HUES64 (cell line): ENCODE results near the gene SUMO3.

Experiments
- H3K27ac ChIP-seq: 2 replicates; pipeline ENCODE4 v1.7.0; 2013; ENCODE audit warnings: low read depth, low read length, inconsistent platforms
- H3K27me3 ChIP-seq: 2 replicates; pipeline ENCODE4 v1.6.1; 2013; ENCODE audit warnings: mild to moderate bottlenecking, low read length; ENCODE audit not compliant: insufficient read depth
- H3K36me3 ChIP-seq: 2 replicates; pipeline ENCODE4 v1.6.1; 2013; ENCODE audit warnings: mild to moderate bottlenecking, low read length; ENCODE audit not compliant: insufficient read depth
- H3K4me1 ChIP-seq: 2 replicates; pipeline ENCODE4 v1.6.1; 2013; ENCODE audit warnings: mild to moderate bottlenecking, low read length, moderate library complexity; ENCODE audit not compliant: insufficient read depth
- H3K4me3 ChIP-seq: 2 replicates; pipeline ENCODE4 v1.5.1; 2013; ENCODE audit warnings: mild to moderate bottlenecking, low read length, moderate library complexity
- H3K9ac ChIP-seq: 2 replicates; pipeline ENCODE4 v1.6.1; 2013; ENCODE audit warnings: mild to moderate bottlenecking, low read depth, low read length
- H3K9me3 ChIP-seq: 2 replicates; pipeline ENCODE4 v1.6.1; 2013; ENCODE audit warnings: low read depth, low read length; ENCODE audit not compliant: insufficient read depth
- WGBS: fragments of 150-250, 120-280 bp; methylation state at CpG from one replicate; pipeline ENCODE4 v1.1.7; 2013; ENCODE audit warnings: missing lambda C conversion rate; 5-methylcytosine and 5-hydroxymethylcytosine counted together

Gene SUMO3

DNA sequence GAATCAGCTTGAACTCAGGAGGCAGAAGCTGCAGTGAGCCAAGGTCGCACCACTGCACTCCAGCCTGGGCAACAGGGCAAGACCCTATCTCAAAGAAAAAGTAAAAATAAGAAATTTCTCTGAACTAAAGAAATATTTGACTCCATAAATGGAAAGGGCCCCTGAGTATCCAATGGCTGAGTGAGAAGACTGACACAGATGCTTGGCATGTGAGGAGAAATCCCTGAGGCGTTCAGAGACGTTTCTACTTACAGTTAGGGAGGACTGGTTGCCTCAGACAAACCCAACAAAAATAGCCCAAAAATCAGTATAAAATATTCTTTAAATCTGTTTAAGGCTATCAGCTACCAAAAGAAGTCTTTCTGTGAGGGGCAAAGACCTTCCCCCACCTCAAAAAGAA lies 3.0 kb upstream of the SUMO3 start:
- Histone ChIP-seq H3K27me3 (peaks cover 5% of the 10 kb centered on the region; the same call in 1 of the 2 replicates), H3K9ac (no peak overlapping the region), H3K4me1 (no peaks in the 10 kb centered on the region), H3K27ac (no peak overlapping the region), H3K36me3 (no peaks in the 10 kb centered on the region), H3K9me3 (peaks cover 35% of the 10 kb centered on the region), H3K4me3 (no peak overlapping the region)
- WGBS = 92% methylated on average over 3 of the region's 3 CpGs

DNA sequence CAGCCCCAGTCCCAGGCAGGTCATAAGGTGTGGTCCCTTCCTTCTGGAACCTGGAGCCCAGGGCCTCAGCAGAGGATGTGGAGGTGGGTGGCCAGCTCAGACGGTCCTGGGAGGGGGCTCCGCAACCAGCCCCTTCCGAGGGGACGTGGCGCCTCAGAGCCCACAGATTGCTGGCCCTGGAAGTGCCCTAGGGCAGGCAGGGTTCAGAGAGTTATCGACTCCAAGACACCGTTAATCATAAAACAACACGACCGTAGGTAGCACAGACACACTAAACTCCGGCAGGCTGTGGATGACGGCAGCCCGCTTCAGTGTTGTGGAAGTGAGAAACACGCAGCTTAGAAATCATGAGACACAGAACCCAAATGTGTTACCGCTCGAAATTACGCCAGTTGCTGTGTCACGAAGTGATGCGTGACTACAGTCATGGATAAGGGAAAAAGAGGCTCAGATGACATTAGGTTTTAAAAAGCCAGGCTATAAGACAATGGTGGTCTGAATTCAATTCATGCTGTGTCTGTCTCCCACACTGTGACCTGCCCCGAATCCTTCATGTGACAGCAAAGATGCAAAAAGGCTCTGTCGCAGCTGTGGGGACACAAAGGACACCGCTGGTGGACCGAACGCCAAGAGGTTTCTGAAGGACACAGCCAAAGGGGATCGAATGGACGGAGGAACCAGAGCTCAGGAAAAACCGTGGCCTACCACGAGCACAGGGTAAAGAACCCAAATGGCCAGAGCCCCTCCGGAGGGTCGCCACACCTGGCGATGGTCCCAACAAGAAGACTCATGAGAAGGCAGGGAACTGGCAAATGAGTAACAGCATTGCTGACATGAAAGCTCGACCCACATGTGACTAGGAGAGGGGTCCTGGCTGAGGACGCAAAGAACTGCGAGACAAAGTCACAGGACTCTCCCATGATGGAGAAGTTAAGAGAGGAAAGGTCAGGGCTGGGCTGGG lies 1.7 kb upstream of the SUMO3 start:
- no peak overlapping the region for H3K27ac ChIP-seq
- 95% methylated on average over 33 of the region's 33 CpGs for WGBS

DNA sequence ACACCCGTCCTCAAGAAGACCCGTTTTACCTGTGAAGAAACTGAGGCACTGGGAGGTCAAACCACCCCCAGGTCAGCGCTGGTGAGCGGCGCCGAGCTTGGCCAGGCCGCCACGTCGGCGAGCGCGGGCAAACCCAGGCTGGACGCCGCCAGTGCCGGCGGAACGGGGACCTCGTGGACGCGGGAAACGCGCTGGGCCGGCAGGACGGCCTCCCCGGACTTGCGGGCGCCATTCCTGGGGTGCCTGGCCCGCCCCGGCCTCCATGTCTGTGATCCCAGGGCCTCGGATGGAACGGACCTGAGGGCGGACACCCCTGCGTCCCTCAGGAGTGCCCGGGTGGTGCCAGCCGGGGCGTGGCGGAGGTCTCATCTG lies 764 bp upstream of the SUMO3 start:
- Histone ChIP-seq H3K9me3 (peaks cover 32% of the 10 kb centered on the region), H3K36me3 (peaks cover 4% of the 10 kb centered on the region; the same call in 1 of the 2 replicates), H3K9ac (peak overlapping the region; percentile 92; the same call in 1 of the 2 replicates), H3K27ac (no peak overlapping the region), H3K4me1 (0 out of 2 replicates have a peak, but pooled peaks cover 6% of the 10 kb centered on the region), H3K27me3 (peaks cover 5% of the 10 kb centered on the region; the same call in 1 of the 2 replicates), H3K4me3 (peak overlapping the region; percentile 90)
- 80% methylated on average over 37 of the region's 37 CpGs for WGBS

More for the DNA sequence above, 1.7 kb upstream of the SUMO3 start:
- no peak overlapping the region for H3K4me3 ChIP-seq
- no peak overlapping the region for H3K9ac ChIP-seq
- H3K4me1 ChIP-seq = 0 out of 2 replicates have a peak, but pooled peaks cover 6% of the 10 kb centered on the region
- peaks cover 5% of the 10 kb centered on the region; the same call in 1 of the 2 replicates for H3K27me3 ChIP-seq
- H3K36me3 ChIP-seq = no peaks in the 10 kb centered on the region
- H3K9me3 ChIP-seq = peaks cover 35% of the 10 kb centered on the region

DNA sequence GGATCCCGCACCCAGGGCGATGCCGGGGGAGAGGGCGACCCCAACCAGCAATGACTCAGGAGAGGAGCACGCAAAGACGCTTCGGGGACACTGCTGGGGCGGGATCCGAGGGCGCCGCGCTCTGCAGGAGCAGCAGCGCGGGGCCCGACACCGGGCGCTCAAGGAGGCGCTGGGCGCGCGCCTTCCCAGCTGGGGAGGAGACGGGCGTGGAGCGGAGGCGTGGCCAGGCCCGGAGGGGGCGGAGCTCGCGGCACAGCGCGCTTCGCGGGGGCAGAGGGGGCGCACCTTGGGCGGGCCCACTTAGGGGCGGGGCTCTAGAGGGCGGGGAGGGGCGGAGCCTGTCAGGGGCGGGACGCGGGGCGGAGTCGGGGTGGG lies 369 bp downstream of the SUMO3 start:
- Histone ChIP-seq H3K27ac (peak overlapping the region; percentile 88; the same call in 1 of the 2 replicates), H3K9me3 (peaks cover 20% of the 10 kb centered on the region), H3K4me3 (peak overlapping the region; percentile 90), H3K27me3 (peaks cover 5% of the 10 kb centered on the region; the same call in 1 of the 2 replicates), H3K9ac (peak overlapping the region; percentile 92), H3K36me3 (peaks cover 15% of the 10 kb centered on the region; the same call in 1 of the 2 replicates), H3K4me1 (0 out of 2 replicates have a peak, but pooled peaks cover 6% of the 10 kb centered on the region)
- WGBS = 2% methylated on average over 34 of the region's 43 CpGs

DNA sequence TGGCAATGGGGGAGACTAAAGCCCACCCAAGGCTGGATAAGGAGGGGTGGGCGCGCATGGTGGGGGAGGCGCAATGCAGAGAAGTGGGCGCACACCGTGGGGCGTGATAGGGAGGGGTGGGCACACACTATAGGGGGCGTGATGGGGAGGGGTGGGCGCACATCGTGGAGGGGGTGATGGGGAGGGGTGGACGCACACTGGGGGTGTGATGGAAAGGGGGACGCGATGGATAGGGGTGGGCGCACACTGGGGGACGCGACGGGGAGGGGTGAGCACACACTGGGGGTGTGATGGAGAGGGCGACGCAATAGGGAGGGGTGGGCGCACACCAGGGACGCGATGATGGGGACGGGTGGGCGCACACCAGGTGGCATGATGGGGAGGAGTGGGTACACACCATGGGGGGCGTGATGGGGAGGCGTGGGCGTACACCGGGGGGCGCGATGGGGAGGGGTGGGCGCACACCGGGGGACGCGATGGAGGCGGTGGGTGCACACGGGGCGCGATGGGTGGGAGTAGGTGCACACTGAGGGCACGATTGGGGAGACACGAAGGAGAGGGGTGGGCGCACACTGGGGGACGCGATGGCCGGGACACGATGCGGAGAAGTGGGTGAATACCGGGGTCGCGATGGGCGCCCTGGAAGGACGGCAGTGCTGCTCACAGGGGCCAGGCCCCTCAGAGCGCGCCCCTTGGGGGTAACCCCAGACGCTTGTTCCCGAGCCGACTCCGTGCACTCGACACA lies 929 bp downstream of the SUMO3 start:
- Histone ChIP-seq H3K36me3 (peaks cover 19% of the 10 kb centered on the region; the same call in 1 of the 2 replicates), H3K27me3 (peaks cover 5% of the 10 kb centered on the region; the same call in 1 of the 2 replicates), H3K9me3 (peaks cover 15% of the 10 kb centered on the region), H3K27ac (no peak overlapping the region), H3K4me1 (0 out of 2 replicates have a peak, but pooled peaks cover 6% of the 10 kb centered on the region), H3K4me3 (peak overlapping the region; percentile 90), H3K9ac (peak overlapping the region; percentile 69)
- 60% methylated on average over 57 of the region's 57 CpGs for WGBS

DNA sequence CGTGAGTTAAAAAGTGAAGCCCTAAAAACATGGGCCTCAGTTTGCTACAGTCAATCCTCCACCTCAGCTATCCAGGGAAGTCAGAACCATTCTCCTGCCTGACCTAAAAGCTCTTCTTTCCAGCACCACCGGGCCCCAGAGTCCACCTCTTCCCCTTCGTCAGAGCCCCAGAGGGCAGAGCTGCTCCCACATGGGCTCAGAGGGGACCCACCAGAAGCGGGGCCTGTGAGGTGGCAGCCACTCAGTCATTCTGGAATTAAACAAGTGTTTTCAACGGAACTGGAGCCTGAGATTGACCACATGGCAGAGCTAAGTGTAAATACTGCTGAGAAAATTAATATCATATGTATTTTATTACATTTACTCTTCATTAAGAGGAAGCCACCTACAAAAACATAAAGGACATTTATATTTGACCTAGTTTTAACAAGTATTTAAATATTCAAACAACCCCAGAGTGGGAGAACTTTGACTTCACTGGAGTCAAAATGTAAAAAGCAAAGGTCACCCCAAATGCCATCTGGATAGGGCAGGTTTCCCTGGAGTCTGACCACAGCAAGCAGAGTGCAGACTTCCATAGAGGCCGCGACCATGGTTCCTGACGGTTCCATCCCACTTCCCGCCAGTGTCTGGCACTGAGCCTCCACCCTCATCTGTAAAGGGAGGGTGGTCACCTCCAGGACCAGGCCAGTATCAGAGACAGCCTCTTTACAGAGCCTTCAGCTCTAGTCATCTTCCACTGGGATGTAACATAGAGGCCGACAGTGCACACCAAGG lies 1.8 kb downstream of the SUMO3 start:
- Histone ChIP-seq H3K4me1 (0 out of 2 replicates have a peak, but pooled peaks cover 6% of the 10 kb centered on the region), H3K9ac (no peak overlapping the region), H3K36me3 (peaks cover 20% of the 10 kb centered on the region; the same call in 1 of the 2 replicates), H3K9me3 (peaks cover 13% of the 10 kb centered on the region; the same call in 1 of the 2 replicates), H3K27me3 (peaks cover 5% of the 10 kb centered on the region; the same call in 1 of the 2 replicates), H3K27ac (no peak overlapping the region), H3K4me3 (no peak overlapping the region)
- WGBS = 87% methylated on average over 10 of the region's 10 CpGs

DNA sequence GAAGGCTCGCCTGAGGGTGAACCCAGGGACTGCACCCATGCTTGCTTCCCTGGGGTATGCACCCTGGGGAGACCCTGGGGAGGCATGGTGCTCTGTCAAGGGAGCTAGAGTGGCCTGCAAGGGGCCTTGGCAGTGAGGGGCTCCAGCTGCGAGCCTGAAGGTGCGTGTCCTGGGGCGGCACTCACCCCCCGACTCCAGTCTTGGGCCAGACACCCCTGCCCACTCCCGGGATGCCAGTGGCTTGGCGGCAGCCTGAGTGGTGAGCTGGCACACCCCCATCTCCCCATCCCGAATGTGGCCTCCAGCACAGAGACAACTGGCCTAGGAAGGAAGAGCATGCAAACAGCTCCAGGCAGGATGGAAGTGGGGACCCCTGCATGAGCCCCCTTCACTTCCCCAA lies 2.6 kb downstream of the SUMO3 start:
- Histone ChIP-seq H3K9ac (no peak overlapping the region), H3K4me3 (no peak overlapping the region), H3K36me3 (peaks cover 27% of the 10 kb centered on the region; the same call in 1 of the 2 replicates), H3K27ac (no peak overlapping the region), H3K4me1 (0 out of 2 replicates have a peak, but pooled peaks cover 6% of the 10 kb centered on the region), H3K9me3 (peaks cover 13% of the 10 kb centered on the region; the same call in 1 of the 2 replicates), H3K27me3 (peaks cover 5% of the 10 kb centered on the region; the same call in 1 of the 2 replicates)
- WGBS = 93% methylated on average over 8 of the region's 8 CpGs

DNA sequence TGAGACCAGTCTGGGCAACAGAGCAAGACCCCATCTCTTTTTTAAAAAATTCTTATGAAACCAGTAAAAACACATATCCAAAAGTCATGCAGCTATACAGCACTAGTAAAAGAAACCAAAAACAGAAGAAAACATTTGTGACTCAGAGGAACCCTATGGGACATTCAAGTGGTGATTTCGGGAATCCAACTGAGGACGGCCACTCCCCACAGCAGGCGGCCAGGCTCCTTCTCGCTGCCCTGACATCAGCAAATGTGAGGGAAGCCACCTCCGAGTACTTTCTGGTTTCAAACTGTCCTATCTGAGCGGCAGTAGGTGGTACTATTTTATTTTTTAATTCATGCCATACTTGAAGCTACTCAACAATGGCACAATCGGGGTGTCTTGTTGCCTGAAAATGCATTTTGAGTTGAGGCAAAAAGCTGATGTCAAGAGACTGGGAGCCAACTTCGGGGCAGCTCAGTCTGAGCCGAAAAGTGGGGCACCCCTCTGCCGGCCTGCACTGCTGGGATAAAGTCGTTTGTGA lies 3.3 kb downstream of the SUMO3 start:
- peaks cover 8% of the 10 kb centered on the region; the same call in 1 of the 2 replicates for H3K9me3 ChIP-seq
- H3K27me3 ChIP-seq = peaks cover 5% of the 10 kb centered on the region; the same call in 1 of the 2 replicates
- no peak overlapping the region for H3K27ac ChIP-seq
- H3K36me3 ChIP-seq = peaks cover 34% of the 10 kb centered on the region
- no peak overlapping the region for H3K9ac ChIP-seq
- no peak overlapping the region for H3K4me3 ChIP-seq
- WGBS = 71% methylated on average over 11 of the region's 11 CpGs
- 0 out of 2 replicates have a peak, but pooled peaks cover 6% of the 10 kb centered on the region for H3K4me1 ChIP-seq

DNA sequence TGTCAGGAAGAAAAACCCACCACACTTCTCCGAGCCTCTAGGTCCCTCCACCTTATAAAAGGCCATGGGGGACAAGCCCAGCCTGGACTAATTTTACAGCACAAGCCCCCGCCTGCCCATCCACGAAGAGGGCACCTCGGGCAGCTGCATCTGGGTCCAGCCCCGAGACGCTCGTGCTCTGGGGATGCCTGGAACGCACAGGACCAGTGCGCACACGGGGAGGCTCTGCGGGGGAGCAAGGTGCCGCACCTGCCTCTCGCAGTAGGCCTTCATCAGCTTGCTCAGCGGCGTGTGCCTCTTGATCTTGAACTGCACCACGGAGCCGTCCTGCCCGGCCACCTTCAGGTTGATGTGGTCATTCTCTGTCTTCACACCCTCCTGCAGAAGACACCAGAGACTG lies 4.1 kb downstream of the SUMO3 start:
- Histone ChIP-seq H3K27ac (no peak overlapping the region), H3K4me3 (no peak overlapping the region)
- WGBS = 93% methylated on average over 18 of the region's 18 CpGs

DNA sequence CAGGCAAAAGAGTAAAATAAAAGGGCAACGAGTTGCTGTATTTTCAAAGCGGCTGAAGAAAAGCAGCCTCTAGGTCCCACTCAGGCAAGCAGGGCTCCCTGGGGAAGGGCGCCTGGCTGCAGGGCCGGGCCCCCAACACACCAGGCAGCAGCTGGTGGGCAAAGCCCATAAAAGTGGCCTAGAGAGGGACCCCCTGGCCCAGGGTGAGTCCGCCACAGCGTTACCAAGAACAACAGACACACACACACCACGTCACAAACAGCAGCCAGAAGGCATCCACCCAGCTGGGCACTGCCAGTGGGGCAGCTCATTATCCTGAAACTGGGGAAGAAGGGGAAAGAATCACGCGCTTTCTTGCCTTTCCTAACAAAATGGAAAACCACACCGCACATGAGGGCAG lies 4.7 kb downstream of the SUMO3 start:
- Histone ChIP-seq H3K36me3 (peaks cover 47% of the 10 kb centered on the region), H3K27ac (no peak overlapping the region), H3K9me3 (no peaks in the 10 kb centered on the region), H3K9ac (no peak overlapping the region), H3K4me3 (no peak overlapping the region), H3K27me3 (no peaks in the 10 kb centered on the region), H3K4me1 (0 out of 2 replicates have a peak, but pooled peaks cover 6% of the 10 kb centered on the region)
- WGBS = 91% methylated on average over 10 of the region's 10 CpGs

More for the DNA sequence above, 4.1 kb downstream of the SUMO3 start:
- Histone ChIP-seq H3K9me3 (0 out of 2 replicates have a peak, but pooled peaks cover under 1% of the 10 kb centered on the region), H3K9ac (no peak overlapping the region), H3K36me3 (peaks cover 42% of the 10 kb centered on the region), H3K4me1 (0 out of 2 replicates have a peak, but pooled peaks cover 6% of the 10 kb centered on the region), H3K27me3 (no peaks in the 10 kb centered on the region; the same call in 1 of the 2 replicates)
